ENCODE results near the gene LDB1.

The LDB1 gene, protein sequence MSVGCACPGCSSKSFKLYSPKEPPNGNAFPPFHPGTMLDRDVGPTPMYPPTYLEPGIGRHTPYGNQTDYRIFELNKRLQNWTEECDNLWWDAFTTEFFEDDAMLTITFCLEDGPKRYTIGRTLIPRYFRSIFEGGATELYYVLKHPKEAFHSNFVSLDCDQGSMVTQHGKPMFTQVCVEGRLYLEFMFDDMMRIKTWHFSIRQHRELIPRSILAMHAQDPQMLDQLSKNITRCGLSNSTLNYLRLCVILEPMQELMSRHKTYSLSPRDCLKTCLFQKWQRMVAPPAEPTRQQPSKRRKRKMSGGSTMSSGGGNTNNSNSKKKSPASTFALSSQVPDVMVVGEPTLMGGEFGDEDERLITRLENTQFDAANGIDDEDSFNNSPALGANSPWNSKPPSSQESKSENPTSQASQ
- total RNA-seq: 171 to 191 (median 182) reads per million in 4 donors

DNA sequence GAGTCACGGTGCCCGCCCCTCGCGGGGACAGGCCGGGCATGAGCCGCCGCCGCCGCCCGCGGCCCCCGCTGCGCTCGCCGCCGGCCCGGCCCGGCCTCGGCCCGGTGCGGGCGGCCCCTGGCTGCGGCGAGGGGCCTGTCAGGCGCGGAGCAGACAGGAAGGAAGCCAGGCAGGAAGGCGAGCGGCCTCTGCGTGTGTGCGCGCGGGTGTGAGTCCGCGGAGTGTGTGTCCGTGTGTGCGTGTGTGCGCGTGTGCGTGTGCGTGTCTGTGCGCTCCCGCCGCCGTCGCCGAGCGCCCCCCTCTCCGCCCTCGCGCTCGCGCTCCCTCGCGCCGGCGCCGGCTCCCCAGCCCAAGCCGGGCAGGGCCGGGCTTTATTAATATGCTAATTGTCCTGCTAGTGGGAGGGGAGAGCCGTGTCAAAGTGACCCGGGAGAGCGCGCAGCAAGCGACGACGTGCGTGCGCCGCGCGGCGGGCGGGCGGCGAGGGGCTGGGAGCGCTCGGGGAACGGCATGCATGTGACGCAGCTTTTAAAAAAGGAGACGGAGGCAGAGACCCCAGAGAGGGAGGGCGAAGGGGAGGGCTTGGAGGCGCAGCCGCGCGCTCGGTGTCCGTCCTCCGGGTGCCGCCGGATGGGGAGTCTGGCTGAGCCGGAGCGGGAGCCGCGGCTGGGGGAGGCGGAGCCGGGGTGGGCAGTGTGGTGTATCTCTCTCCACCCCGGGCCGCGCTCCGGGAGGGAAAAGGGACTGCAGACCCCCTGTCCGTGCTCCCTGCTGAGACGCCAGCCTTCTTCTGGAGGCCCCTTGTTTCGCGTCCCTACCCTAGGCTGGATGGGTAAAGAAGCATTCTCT is at the start of gene LDB1:
TSS of gene LDB1 (minus strand) at position 227 of the 849 bp plus-strand sequence. CDS start 258 bp downstream, outside the sequence.
- peak; percentile 47 to 79 (median 57) for DNase-seq

DNA sequence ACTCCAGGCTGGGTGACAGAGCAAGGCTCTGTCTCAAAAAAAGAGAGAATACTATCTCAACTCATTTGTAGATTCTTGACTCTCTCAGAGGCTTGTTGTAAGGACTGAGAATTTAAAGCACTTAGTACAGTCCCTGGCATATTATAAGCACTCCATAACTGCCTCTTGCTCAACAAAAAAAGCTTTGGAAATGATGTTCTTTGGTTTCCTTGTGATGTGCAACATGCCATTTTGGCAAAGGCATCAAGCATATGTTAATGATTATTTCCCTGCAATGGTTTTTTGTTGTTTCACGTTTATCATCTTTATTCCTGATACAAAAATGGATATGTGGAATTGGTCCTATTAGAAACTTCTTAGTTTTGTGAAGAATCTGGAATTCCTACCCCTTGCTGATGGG is 47.7 kb upstream of the LDB1 start:
- no peak for DNase-seq

DNA sequence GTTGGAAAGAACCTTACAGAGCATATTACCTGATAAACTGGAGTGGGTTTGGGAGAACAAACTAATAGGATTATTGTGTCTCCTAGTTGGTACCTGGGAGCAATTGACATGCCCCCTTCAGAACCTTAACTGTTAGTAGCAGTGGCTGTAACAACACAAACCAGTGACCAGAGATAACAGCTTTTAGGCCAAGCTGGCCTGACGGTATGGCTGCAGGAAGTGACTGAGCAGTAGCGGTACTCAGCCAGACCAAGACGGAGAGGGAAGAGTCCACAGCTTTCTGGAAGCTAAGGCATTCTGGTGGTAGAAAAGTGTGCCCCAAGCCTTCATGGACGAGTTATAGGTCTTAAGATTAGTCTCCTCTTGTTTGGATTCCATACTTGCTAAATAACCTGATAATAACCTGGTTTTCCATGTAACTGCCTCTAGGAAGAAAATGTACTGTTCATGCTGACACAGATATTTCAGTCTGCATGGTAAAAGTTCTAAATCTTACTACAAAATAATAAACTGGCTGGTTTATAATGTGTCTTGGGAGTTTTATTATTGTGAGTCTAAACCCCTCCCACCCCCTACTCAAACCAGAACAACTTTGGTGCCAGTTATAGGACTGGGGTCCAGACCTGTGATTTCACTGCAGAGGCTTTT is 43.3 kb upstream of the LDB1 start:
- DNase-seq: no peak

DNA sequence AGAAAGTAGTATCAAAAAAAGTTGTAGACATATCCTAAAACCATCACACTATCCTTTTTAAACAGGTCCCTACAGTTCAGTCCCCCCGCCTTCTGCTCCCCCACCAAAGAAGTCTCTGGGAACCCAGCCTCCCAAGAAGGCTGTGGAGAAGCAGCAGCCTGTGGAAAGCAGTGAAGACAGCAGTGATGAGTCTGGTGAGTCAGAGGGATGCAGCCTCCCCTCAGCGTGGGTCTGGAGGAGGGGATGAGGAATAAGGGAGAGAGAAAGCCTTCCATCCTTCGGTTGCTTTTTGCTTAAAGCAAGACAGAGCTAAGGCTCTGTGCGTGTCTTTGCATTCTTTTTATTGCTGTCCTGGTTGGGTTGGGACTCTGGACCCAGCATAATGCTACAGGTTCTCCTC is 39.7 kb upstream of the LDB1 start:
- DNase-seq: no peak

DNA sequence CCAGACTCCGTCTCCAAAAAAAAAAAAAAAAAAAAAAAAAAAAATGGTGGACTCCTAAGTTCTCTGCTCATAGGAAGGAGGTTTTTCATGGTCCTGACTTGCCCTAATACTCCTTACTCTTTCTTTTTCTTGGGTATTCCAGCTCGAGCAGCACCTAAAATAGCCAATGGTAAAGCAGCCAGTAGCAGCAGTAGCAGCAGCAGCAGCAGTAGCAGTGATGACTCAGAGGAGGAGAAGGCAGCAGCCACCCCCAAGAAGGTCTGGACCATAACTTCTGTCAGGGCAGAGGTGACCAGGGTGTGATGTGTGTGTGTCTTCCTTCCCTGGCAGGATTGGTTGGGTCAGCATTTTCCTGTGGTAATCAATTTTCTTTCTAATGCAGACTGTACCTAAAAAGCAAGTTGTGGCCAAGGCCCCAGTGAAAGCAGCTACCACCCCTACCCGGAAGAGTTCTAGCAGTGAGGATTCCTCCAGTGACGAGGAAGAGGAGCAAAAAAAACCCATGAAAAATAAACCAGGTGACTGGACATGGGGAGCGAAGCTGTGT is 39.0 kb upstream of the LDB1 start:
- DNase-seq: no peak

DNA sequence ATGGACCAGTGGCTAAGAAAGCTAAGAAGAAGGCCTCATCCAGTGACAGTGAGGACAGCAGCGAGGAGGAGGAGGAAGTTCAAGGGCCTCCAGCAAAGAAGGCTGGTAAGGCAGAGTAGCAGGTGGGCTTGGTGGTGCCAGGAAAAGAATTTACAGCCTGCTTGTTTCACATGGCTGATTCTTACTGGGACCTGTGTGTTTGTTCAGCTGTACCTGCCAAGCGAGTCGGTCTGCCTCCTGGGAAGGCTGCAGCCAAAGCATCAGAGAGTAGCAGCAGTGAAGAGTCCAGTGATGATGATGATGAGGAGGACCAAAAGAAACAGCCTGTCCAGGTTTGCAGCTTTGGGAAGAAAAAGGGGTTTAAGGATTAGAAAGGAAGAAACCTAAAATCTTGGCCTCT is 37.1 kb upstream of the LDB1 start:
- no peak for DNase-seq

DNA sequence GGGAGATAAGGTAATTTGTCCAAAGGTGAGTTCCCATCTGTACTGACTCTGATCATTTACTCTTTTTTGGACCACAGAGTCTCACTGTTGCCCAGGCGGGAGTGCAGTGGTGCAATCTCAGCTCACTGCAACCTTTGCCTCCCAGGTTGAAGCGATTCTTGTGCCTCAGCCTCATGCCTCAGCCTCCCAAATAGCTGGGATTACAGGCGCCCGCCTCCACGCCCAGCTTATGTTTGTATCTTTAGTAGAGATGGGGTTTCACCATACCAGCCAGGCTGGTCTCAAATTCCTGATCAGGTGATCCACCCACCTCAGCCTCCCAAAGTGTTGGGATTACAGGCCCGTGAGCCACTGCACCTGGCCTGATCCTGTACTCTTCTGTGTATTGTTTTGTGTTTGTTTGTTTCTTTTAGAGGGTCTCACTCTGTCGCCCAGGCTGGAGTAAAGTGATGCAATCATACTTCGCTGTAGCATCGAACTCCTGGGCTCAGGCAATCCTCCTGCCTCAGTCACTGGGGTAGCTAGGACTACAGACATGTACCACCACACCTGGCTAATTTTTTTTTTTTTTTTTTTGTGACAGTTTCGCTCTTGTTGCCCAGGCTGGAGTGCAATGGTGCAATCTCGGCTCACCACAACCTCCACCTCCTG is 34.4 kb upstream of the LDB1 start:
- DNase-seq: no peak

DNA sequence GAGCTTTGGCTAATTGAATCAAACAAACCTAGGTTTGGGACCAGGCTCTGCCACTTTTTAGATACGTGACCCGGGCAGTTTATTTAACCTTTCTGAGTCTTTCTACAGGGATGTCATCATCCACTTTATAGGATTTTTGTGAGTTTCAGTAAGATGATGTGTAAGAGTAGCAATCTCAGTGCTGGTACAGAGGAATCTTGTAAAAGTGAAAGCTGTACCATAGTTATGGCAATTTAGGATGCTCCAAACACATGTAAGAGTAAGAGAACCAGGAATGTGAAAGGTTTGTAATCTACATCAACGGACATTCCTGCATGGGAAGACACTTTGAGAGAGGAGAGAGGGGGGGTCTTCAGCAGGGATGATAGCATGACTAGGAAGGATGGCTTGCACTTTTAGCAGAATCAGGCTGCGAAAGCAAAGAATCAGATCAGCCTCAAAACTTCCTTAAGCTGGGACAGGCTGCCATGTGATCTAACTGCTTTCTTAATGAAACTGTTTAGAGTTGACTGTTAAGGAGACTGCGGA is 33.0 kb upstream of the LDB1 start:
- DNase-seq: no peak

DNA sequence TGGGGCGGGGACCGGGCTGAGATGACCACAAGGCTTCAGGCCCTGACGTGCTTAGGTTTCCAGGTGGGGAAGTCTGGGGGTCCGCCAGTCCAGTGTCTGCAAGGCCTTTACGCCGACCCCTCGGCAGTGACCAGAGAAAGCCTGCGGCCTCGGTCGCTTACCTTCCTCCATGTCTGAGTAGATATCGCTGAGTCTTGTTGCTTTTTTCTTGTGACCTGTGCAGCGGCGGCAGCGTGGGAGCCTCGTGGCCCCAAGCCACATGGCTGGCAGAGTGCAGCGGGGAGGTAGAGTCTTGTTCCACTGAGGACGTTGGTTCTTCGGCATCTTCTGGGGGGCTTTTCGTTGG is 32.4 kb upstream of the LDB1 start:
- no peak for DNase-seq

DNA sequence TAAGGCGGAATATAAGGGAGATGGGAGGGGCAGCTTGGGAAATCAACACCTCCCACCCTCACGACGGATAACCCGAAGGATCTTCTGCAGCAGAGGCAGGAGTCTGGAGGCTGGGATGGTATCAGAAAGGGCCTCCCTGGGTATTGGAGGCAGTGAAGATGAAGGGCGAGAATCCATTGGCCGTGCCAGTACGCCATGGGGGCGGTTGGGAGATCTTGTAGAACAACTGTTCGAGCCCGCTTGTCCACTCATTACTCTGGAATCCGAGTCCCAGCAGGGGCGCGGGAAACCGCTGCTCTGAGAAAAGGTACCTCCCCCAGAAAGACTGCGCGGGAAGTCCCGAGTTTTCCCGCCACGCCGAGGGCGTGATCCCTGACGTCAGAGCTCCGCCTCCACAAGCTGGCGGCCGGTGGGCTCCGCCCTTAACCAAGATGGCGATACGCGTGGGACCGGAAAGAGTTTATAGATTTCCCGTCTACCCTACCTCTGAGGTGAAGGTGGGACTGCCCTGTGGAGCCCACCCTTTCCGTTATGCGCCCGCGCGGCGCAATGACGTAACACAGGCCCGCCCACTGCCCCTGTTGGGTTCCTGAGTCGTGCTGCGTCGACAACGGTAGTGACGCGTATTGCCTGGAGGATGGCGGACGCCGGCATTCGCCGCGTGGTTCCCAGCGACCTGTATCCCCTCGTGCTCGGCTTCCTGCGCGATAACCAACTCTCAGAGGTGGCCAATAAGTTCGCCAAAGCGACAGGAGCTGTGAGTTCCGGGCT is 31.8 kb upstream of the LDB1 start, which contains the start of gene NOLC1:
TSS of gene NOLC1 (plus strand) at position 616 of the 771 bp plus-strand sequence. CDS start at position 638, 22 bp downstream.
- peak; percentile 98 to 100 (median 99) for DNase-seq

DNA sequence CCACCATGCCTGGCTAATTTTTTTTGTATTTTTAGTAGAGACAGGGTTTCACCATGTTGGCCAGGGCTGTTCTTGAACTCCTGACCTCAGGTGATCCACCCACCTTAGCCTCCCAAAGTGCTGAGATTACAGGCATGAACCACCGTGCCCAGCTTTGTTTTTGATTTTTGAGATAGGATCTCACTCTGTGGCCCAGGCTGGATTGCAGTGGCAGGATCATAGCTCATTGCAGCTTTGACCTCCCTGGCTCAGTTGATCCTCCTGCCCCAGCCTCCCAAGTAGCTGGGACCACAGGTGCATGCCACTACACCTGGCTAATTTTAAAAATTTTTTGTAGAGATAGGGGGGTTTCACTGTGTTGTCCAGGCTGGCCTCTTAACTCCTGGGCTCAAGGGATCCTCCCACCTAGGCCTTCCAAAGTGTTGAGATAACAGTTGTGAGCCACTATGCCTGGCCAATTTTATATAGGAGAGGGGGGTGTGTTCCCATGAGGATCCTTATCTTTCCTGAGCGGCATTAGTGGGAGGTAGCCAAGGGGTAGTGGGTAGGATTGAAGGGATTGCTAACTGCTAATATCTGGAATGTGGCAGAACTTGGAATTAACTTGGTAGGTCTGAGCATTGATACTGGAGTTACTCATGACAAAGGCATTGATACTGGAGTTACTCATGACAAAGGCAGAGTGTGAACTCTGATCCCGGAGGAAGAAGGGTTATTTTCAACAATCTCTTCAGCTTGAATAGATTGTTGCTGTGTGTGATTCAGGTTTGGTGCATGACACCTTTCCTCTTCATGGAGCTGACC is 31.0 kb upstream of the LDB1 start:
- no peak for DNase-seq

DNA sequence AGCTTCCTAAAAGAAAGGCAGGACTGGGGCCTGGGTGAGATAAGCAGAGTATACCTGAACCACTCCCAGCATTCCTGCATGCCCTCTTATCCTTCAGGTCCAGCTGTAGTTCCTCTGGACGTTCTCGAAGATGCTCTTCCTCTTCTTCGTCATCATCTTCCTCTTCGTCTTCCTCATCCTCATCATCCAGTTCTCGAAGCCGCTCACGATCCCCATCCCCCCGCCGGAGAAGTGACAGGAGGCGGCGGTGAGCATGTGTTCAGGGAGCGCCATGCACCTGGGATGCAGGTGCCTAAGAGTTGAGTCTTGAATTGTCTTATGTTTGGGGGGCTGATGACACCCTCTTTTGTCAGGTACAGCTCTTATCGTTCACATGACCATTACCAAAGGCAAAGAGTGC is 28.1 kb upstream of the LDB1 start:
- DNase-seq: no peak

DNA sequence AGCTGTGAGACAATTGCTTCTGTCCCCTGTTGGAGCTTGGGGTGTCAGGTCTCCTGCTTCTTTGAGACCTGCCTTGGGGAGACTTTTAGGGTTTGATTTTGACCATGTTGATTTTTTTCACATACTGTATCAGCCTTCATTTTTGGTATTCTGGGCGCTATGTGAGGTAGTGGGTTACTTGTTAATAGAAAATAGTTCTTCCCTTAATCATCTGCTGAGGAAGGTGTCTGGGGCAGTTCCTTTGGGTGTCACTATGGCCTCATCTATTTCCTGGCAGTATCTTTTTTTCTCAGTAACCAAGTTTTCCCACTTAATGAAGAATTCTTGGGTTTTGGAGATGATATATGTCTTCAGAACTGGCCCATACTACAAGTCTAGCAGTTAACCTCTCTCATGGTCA is 27.4 kb upstream of the LDB1 start:
- no peak for DNase-seq

DNA sequence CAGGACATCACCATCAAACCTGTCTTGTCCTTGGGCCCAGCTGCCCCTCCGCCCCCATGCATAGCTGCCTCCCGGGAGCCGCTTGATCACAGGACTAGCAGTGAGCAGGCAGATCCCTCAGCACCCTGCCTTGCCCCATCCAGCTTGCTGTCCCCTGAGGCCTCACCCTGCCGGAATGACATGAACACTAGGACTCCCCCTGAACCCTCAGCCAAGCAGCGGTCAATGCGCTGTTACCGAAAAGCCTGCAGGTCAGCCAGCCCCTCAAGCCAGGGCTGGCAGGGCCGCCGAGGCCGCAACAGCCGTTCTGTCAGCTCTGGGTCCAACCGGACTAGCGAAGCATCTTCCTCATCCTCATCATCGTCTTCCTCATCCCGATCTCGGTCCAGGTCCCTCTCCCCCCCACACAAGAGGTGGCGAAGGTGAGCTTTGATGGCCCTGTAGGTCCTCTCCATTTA is 26.8 kb upstream of the LDB1 start:
- no peak for DNase-seq

DNA sequence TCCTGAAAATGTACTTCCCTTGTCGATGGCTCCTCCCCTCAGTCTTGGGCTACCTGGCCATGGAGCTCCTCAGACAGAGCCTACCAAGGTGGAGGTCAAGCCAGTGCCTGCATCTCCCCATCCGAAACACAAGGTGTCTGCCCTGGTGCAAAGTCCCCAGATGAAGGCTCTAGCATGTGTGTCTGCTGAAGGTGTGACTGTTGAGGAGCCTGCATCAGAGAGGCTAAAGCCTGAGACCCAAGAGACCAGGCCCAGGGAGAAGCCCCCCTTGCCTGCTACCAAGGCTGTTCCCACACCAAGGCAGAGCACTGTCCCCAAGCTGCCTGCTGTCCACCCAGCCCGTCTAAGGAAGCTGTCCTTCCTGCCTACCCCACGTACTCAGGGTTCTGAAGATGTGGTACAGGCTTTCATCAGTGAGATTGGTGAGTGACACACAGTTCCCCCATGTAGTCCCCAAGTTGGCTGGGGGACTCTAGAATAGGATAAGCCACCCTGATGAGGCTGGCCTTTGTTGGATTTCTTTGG is 21.5 kb upstream of the LDB1 start:
- no peak for DNase-seq

DNA sequence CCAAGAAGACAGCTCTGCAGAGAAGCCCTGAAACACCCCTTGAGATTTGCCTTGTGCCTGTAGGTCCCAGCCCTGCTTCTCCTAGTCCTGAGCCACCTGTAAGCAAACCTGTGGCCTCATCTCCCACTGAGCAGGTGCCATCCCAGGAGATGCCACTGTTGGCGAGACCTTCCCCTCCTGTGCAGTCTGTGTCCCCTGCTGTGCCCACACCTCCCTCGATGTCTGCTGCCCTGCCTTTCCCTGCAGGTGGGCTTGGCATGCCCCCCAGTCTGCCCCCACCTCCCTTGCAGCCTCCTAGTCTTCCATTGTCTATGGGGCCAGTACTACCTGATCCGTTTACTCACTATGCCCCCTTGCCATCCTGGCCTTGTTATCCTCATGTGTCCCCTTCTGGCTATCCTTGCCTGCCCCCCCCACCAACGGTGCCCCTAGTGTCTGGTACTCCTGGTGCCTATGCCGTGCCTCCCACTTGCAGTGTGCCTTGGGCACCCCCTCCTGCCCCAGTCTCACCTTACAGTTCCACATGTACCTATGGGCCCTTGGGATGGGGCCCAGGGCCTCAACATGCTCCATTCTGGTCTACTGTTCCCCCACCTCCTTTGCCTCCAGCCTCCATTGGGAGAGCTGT is 20.9 kb upstream of the LDB1 start:
- no peak for DNase-seq

DNA sequence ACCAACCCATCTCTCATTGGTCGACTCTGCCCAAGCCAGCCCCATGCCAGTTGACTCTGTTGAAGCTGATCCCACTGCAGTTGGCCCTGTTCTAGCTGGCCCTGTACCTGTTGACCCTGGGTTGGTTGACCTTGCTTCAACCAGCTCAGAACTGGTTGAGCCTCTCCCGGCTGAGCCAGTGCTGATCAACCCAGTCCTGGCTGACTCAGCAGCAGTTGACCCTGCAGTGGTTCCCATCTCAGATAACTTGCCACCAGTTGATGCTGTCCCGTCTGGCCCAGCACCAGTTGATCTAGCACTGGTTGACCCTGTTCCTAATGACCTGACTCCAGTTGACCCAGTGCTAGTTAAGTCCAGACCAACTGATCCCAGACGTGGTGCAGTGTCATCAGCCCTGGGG is 20.1 kb upstream of the LDB1 start:
- DNase-seq: no peak

DNA sequence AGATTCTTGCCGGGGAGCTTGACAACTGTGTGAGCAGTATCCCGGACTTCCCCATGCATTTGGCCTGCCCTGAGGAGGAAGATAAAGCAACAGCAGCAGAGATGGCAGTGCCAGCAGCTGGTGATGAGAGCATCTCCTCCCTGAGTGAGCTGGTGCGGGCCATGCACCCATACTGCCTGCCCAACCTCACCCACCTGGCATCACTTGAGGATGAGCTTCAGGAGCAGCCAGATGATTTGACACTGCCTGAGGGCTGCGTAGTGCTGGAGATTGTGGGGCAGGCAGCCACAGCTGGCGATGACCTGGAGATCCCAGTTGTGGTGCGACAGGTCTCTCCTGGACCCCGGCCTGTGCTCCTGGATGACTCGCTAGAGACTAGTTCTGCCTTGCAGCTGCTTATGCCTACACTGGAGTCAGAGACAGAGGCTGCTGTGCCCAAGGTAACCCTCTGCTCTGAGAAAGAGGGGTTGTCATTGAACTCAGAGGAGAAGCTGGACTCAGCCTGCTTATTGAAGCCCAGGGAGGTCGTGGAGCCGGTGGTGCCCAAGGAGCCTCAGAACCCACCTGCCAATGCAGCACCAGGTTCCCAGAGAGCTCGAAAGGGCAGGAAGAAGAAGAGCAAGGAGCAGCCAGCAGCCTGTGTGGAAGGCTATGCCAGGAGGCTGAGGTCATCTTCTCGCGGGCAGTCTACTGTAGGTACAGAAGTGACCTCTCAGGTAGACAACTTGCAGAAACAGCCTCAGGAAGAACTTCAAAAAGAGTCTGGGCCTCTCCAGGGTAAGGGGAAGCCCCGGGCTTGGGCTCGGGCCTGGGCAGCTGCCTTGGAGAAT is 19.3 kb upstream of the LDB1 start:
- DNase-seq: no peak
